Subcutaneous abdominal adipose tissue (tissue), 5 donors: ENCODE data around the gene XIAP.

Source experiments
- H3K27ac ChIP-seq: one replicate; pipeline ENCODE4 v1.7.0; 2013; ENCODE audit warnings: low read depth, mild to moderate bottlenecking, inconsistent platforms, low read length, moderate library complexity
- H3K27me3 ChIP-seq, 5 donors: one replicate each; pipeline ENCODE4 v1.7.0; 2013; ENCODE audit warnings: low read length in 5 of 5, inconsistent platforms in 1 of 5; ENCODE audit not compliant: control insufficient read depth in 5 of 5, insufficient read depth in 4 of 5
- H3K36me3 ChIP-seq, 5 donors: one replicate each; pipeline ENCODE4 v1.7.0; 2013; ENCODE audit warnings: low read length in 5 of 5; ENCODE audit not compliant: control insufficient read depth in 5 of 5, insufficient read depth in 5 of 5
- H3K4me1 ChIP-seq, 5 donors: one replicate each; pipeline ENCODE4 v1.7.0; 2013; ENCODE audit warnings: low read length in 5 of 5, mild to moderate bottlenecking in 3 of 5, moderate library complexity in 1 of 5; ENCODE audit not compliant: control insufficient read depth in 5 of 5, insufficient read depth in 5 of 5
- H3K4me3 ChIP-seq, 5 donors: one replicate each; pipeline ENCODE4 v1.7.0; 2013; ENCODE audit warnings: low read length in 5 of 5, low read depth in 1 of 5
- H3K9ac ChIP-seq, 5 donors: one replicate each; pipeline ENCODE4 v1.7.0; 2013; ENCODE audit warnings: low read length in 5 of 5, mild to moderate bottlenecking in 4 of 5, moderate library complexity in 3 of 5
- H3K9me3 ChIP-seq, 5 donors: one replicate each; pipeline ENCODE4 v1.7.0; 2013; ENCODE audit warnings: low read length in 5 of 5; ENCODE audit not compliant: control insufficient read depth in 5 of 5
- donor health status: healthy.
- donor health status: healthy.
- donor health status: healthy.
- donor health status: healthy.
- donor health status: healthy.

XIAP gene

DNA sequence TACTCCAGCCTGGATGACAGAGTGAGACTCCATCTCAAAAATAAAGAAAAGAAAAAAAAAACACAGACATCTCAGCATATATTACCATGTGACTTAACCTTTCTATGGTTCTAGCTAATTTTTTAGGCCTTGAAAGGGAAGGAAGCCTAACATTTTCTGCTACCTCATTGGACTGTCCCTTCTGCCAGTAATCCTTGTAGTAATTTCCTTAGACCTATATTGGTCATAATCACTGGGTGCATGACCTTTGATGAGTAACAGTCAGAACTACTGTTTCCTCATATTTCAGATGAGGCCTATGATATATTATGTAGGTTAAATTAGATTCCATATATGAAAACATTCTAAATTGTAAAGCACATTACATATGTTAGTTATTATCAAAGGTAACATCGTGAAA, 9.6 kb downstream of the XIAP start:
- Histone ChIP-seq H3K9me3 (no peaks in the 10 kb centered on the region), H3K9ac (no peak overlapping the region), H3K4me1 (peaks cover 0 to 2% (median 0%) of the 10 kb centered on the region in 5 donors), H3K36me3 (no peaks in the 10 kb centered on the region), H3K27ac (no peak overlapping the region), H3K4me3 (no peak overlapping the region), H3K27me3 (no peaks in the 10 kb centered on the region)

DNA sequence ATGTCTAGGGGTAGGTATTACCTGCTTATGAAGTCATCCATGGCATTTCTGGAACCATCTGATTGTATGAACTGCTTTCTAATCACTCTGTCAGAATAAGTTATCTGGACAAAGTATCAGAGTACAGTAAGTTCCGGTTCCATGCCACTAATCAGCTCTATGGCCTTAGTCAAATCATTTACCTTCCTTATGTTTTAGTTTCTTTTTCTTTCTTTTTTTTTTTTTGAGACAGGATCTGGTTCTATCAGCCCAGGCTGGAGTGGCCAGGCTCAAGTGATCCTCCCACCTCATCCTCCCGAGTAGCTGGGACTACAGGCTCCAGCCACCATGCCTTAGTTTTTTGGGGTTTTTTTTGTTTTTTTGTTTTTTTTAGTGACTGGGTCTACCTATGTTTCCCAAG, 11.5 kb downstream of the XIAP start:
- no peaks in the 10 kb centered on the region for H3K9me3 ChIP-seq
- H3K9ac ChIP-seq, result no peak overlapping the region
- H3K27me3 ChIP-seq, result no peaks in the 10 kb centered on the region
- no peak overlapping the region for H3K4me3 ChIP-seq
- no peak overlapping the region for H3K27ac ChIP-seq
- no peaks in the 10 kb centered on the region for H3K36me3 ChIP-seq
- H3K4me1 ChIP-seq, result peaks cover 0 to 2% (median 0%) of the 10 kb centered on the region in 5 donors

DNA sequence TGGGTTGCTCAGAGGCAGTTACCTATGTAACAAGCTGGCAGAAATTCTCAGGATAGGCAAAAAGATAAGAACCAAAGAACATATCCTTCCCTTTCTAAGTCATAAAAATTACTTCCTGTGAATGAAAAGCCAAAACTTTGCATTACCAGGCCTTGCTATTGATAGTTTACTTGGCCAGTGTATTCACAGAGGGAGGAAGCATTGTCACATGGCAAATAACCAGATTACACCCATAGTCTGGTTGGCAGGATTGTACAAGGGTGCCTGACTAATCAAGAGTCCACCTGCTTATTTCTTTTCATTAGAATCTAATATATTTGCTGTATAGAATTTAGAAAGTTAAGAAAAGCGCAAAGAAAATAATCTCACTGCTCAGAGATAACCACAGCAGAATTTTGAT, 14.1 kb downstream of the XIAP start:
- Histone ChIP-seq H3K36me3 (no peaks in the 10 kb centered on the region), H3K9ac (no peak overlapping the region), H3K4me1 (peaks cover 0 to 9% (median 4%) of the 10 kb centered on the region in 5 donors), H3K4me3 (no peak overlapping the region), H3K9me3 (no peaks in the 10 kb centered on the region), H3K27me3 (no peaks in the 10 kb centered on the region), H3K27ac (no peak overlapping the region)

DNA sequence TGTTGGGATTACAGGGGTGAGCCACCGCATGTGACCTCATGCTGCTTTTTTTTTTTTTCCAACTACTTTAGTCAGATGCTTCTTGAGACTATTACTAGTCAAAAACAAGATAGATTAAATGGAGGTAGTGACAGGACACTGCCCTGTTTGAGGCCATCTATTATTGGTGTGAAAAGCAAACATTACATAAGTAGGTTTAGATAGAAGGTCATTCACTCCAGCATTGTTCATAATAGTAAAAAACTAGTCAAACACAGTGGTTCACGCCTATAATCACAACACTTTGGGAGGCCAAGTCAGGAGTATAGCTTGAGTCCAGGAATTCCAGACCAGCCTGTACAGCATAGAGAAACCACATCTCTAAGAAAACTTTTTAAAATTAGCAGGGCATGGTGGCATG, 16.3 kb downstream of the XIAP start:
- H3K27ac ChIP-seq, result no peak overlapping the region
- peaks cover 0 to 7% (median 6%) of the 10 kb centered on the region in 5 donors for H3K4me1 ChIP-seq
- H3K27me3 ChIP-seq, result no peaks in the 10 kb centered on the region
- no peak overlapping the region for H3K4me3 ChIP-seq
- H3K9me3 ChIP-seq, result no peaks in the 10 kb centered on the region
- no peak overlapping the region for H3K9ac ChIP-seq
- no peaks in the 10 kb centered on the region for H3K36me3 ChIP-seq

DNA sequence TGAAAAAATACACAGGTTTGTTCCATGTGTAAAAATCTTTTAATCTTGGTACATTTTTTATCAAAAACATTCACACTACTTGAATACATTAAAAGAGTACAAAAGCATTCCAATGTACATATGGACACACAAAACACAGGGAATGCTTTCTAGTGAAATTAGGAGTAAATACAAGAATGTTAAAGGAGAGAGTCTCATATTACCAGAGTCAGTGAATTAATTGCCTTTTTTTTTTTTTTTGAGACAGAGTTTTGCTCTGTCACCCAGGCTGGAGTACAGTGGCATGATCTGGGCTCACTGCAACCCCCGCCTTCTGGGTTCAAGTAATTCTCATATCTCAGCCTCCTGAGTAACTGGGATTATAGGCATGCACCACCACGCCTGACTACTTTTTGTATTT, 17.0 kb downstream of the XIAP start:
- Histone ChIP-seq H3K4me1 (peaks cover 0 to 7% (median 6%) of the 10 kb centered on the region in 5 donors), H3K27me3 (no peaks in the 10 kb centered on the region)

DNA sequence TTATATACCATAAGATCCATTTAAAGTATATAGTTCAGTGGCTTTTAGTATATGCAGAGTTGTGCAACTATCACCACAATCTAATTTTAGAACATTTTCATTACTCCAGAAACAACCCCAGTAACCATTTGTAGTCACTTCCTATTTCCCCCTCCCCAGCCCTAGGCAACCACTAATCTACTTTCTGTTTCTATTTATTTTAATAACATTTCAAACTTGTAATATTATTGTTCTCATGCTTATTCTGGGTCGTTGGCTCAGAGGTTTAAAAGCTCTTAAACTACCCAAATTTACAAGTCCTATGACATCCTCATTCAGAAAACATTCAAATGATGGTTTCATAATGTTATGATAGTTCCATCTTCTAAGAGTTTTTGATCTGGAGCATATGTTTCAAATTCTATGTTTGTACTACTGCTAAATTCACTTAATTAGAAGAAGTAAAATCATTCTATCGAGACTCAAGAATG, 18.4 kb downstream of the XIAP start:
- Histone ChIP-seq H3K9ac (no peak overlapping the region), H3K9me3 (no peaks in the 10 kb centered on the region), H3K27ac (no peak overlapping the region), H3K4me3 (no peak overlapping the region), H3K4me1 (peaks cover 0 to 11% (median 6%) of the 10 kb centered on the region in 5 donors), H3K27me3 (no peaks in the 10 kb centered on the region), H3K36me3 (no peaks in the 10 kb centered on the region)

More for the DNA sequence above, 17.0 kb downstream of the XIAP start:
- Histone ChIP-seq H3K27ac (no peak overlapping the region), H3K9ac (no peak overlapping the region), H3K36me3 (no peaks in the 10 kb centered on the region), H3K9me3 (no peaks in the 10 kb centered on the region), H3K4me3 (no peak overlapping the region)

DNA sequence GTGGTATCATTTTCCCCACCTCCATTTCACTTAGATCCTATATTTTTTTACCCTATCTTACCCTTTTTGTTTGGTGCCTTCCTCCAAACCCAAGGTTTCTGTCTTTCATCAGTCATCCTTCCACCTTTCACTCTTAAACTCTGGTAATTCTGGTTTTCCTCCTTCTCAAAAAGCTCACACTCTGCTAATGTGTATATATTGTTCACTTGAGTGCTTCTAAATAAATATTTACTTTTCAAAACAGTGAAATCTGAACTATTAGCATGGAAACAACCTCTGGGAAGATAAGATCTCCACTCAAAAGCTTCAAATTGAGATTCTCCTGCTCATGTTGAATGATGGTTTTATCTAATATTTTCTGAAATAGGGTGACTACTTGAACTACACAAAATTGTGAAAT, 21.5 kb downstream of the XIAP start:
- Histone ChIP-seq H3K4me1 (peaks cover 0 to 11% (median 6%) of the 10 kb centered on the region in 5 donors), H3K9ac (no peak overlapping the region), H3K4me3 (no peak overlapping the region), H3K9me3 (no peaks in the 10 kb centered on the region), H3K27me3 (no peaks in the 10 kb centered on the region), H3K27ac (no peak overlapping the region), H3K36me3 (no peaks in the 10 kb centered on the region)

DNA sequence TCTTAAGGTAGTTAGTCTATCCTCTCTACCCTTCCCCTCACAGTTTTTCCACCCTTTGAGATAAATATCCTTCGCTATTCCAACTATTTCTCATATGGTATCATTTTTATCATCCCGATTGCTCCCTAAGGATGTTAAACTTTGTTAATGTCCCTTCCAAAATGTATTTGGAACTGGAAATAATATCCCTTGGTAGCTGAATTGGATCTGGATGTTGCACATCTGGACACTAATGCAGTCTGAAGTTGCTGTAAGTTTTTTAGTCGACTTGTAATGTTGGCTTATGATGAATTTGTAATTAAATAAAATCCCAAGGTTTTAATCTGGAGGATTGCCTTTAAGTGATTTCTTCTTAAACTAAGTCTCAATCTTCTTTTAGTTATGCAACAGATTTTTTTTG, 22.5 kb downstream of the XIAP start:
- Histone ChIP-seq H3K4me1 (peaks cover 0 to 11% (median 6%) of the 10 kb centered on the region in 5 donors), H3K27ac (no peak overlapping the region), H3K27me3 (no peaks in the 10 kb centered on the region), H3K9ac (no peak overlapping the region), H3K4me3 (no peak overlapping the region), H3K9me3 (no peaks in the 10 kb centered on the region), H3K36me3 (no peaks in the 10 kb centered on the region)

DNA sequence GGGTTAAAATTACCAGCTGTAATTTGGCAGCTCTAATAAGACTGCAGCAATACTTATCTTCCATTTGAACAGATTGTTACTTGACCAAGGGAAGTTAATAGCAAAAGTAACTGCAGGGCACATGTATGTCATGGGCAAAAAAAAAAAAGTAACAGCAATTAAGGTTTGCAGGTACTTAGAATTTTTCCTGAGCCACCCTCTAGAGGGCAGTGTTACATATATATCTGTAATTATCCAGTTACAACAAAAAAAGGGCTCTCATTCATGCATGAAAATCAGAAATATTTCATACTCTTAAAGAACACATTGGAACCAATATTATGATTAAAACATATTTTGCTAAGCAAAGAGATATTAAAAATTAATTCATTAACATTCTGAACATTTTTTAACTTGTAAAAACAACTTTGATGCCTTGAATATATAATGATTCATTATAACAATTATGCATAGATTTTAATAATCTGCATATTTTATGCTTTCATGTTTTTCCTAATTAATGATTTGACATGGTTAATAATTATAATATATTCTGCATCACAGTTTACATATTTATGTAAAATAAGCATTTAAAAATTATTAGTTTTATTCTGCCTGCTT, 25.1 kb downstream of the XIAP start:
- Histone ChIP-seq H3K9me3 (no peaks in the 10 kb centered on the region), H3K36me3 (peaks cover 0 to 10% (median 2%) of the 10 kb centered on the region in 5 donors), H3K4me3 (no peak overlapping the region), H3K27ac (no peak overlapping the region), H3K4me1 (peaks cover 0 to 4% (median 0%) of the 10 kb centered on the region in 5 donors), H3K9ac (no peak overlapping the region), H3K27me3 (no peaks in the 10 kb centered on the region)

DNA sequence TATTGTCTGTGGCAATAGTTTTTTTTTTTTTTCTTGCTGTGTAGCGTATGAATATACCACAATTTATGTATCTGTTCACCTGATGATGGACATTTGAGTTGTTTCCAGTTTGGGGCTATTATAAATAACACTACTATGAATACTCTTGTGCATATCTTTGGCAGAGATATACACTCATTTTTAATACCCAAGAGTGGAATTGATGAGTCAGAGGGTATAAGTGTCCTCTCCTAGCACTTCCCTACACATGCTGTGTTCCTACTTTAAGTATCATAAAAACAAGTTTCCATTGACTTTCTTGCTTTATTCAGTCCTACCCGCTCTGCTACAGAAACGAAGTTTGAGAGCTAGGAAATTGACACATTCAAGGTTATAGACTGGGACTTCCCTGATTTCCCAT, 39.8 kb downstream of the XIAP start:
- Histone ChIP-seq H3K9me3 (no peaks in the 10 kb centered on the region), H3K27me3 (no peaks in the 10 kb centered on the region), H3K36me3 (peaks cover 5 to 21% (median 9%) of the 10 kb centered on the region in 5 donors), H3K4me3 (no peak overlapping the region), H3K27ac (no peak overlapping the region), H3K9ac (no peak overlapping the region), H3K4me1 (no peaks in the 10 kb centered on the region)
